GM15510 (cell line): ENCODE data around the gene FBXO27.

ENCODE experiments used
- POLR2A ChIP-seq: IDR thresholded peaks from 3 replicates; pipeline ENCODE4 v1.6.1; 2011; ENCODE audit warnings: borderline replicate concordance; ENCODE audit not compliant: insufficient read length; ENCODE audit errors: extremely low read depth

The FBXO27 gene

DNA sequence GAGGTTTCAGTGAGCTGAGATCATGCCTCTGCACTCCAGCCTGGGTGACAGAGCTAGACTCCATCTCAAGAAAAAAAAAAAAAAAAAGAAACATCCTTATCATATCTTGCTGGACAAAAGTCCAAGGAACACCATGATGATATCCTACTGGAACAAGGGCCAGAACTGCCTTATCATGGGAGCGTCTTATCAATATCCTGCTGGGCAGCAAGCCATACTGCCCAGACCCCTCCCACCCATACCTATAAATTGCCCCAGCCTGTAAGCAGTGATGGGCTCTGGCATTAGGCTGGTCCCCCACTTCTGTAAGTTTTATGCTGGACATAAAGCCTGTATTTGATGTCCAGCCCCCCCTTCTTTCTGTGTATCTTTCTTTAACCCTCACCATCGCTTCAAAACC, 14.7 kb upstream of the FBXO27 start:
- no peak for TF ChIP-seq POLR2A

GRCh38 chr19:39046037-39046821, 13.9 kb upstream of the FBXO27 start:
- TF ChIP-seq POLR2A = no peak

GRCh38 chr19:39045506-39045905, 13.2 kb upstream of the FBXO27 start:
- TF ChIP-seq POLR2A = no peak

DNA sequence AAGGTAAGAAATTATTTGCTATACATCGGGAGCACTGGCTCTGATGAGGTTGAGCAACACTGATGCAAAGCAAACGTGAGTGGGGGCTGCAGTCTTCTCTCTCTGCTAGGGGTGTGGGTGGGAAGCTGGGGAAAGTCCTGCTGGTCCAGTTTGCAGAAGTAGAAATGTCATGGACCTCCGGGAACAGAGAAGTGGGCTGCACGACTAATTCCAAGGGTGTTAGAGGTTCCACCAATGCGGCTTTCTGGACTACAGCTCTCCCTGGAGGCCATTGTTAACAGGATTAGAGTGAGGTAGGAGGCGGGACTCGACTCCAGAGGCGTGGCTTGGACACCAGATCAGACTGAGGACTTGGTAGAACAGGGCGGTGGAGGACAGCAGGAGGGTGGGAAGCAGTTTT, 5.7 kb upstream of the FBXO27 start:
- no peak for TF ChIP-seq POLR2A

DNA sequence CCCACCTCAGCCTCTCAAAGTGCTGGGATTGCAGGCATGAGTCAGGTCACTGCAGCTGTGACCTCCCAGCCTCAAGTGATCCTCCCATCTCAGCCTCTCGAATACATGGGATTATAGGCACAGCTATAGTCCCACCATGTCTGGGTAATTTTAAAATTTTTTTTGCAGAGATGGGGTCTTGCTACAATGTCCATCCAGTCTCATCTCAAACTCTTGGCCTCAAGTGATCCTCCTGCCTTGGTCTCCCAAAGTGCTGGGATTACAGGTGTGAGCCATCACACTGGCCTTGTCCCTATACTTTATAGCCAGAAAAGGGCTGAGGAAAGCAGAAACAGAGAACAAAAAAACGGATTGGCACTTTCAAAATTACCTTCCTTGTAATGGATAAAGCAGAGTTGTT, 4.8 kb upstream of the FBXO27 start:
- no peak for TF ChIP-seq POLR2A

GRCh38 chr19:39036581-39036980, 4.2 kb upstream of the FBXO27 start:
- no peak for TF ChIP-seq POLR2A

DNA sequence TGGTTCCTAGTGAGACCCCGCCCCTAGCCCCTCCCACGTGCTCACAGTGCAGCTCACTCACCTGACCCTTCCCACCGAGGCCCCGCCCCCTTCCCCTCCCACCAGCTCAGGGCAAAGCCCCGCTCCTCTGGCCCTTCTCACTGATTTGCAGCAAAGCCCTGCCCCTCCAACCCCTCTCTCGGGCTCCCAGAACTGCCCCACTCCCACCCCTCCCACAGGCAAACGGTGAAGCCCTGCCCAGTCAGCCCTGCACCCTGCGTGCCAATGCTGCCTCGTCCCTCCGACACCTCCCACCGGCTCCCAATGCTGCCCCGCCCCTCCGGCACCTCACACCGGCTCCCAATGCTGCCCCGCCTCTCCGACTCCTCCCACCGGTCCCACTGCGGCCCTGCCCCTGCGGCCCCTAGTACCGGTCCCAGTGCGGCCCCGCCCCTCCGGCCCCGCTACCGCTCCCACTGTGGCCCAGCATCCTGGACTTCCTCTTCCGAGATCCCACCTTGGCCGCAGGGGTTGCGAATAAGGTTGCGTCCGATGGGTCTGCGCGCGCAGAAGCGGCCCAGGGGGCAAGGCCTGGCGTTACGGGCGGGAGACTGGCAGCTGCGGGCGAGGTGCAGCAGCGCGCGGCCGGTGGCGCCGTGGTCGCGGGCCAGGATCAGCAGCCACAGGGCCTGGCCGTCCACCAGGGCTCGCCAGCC, 834 bp downstream of the FBXO27 start:
- no peak for TF ChIP-seq POLR2A

GRCh38 chr19:39030854-39031367, 1.4 kb downstream of the FBXO27 start:
- TF ChIP-seq POLR2A = peak; percentile 42

DNA sequence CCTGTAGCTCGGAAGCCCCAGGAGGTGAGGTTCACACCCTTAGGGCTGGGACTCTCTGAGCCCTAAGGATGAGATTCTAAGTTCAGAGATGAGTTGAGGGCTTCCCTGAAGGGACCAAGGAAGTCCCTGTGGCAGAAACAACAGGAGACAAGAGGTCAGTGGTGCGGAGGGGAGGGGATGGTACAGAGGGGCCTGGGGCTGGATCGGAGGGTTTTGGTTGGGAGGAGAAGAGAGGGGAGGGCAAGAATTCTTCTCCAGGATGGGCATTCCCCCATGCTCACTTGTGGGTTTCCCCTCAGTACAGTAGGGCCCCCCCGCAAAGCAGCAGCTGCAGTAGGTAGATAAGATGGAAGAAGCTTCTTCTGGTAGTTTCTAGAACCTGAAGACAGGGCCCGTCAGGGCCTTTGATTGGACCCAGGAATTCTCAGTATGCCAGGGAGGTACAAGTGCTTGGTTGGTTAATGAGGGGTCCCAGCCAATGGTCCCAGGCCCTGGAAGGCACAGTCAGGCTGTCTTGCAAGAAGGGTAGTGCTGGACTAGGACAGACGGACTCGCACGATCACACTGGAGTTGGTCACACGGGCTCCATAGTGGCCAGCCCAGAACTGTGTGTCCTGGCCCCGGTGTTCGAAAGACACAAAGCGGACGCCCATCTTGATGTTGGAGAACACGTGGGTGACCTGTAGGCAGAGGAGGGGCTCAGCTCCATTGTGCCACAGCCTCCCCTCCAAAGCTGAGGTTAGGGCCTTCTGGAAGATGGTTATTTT, 7.3 kb downstream of the FBXO27 start:
- TF ChIP-seq POLR2A = no peak

DNA sequence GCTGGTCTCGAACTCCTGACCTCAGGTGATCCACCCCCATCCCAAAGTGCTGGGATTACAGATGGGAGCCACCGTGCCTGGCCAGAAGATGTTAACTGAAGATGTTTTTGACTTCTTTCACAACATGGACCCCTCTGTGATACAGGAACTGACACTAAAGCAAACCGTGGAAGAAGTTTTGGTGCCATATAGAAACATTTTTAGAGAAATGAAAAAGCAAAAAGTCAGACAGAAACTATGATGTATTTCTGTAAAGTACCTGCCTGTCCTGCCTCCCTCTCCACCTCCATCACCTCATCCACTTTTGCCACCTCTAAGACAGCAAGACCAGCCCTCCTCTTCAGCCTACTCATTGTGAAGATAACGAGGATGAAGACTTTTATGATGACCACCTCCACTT, 11.3 kb downstream of the FBXO27 start:
- no peak for TF ChIP-seq POLR2A

DNA sequence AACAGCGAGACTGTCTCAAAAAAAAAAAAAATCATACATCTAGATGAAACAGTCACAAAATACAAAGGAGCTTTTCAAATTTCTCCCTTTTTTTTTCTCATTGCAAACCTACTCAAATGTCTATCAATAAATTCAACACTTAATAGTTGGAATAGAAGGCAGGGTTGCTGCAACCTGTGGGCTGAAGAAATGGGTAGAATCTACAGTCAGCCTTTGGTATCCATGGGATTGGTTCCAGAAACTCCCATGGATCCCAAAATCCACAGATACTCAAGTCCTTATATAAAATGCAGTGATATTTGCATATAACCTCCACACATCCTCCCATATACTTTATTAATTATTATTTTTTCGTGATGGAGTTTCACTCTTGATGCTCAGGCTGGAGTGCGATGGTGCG, 14.7 kb downstream of the FBXO27 start:
- no peak for TF ChIP-seq POLR2A

DNA sequence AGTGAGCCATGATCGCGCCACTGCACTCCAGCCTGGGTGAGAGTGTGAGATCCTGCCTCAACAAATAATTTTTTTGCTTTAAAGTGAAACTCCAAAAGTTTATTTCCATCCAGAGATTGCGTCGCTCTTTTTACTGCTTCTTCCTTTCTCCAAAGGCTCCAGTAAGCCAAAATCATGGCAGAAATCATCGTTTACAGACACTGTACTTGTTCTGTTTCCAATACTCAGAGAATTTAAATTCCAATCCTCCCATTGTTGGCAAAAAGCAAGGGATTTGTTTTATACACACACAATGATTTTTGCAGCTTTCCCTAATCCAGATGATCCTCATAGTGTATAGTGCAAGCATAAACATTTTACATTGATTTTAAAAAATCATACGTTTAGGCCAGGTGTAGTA, 15.3 kb downstream of the FBXO27 start:
- TF ChIP-seq POLR2A = no peak

DNA sequence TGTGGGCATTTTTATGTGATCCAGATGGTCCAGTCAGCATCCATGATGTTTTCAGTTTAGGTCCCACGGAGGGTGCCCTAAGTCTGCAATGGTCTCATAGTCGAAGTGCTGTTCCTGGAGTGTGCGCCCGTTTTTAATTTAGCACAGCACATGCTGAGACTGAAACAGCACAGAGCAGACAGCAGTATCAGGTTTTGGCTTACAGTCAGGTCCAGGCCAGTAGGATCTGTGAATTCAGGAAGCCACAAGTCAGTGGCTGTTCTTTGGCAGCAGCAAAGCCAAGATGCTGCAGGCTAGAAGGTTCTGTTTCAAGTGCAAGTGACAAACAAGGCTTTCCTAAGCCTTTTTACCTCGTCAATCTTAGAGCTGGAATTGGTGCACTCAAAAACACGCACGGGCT, 18.3 kb downstream of the FBXO27 start:
- TF ChIP-seq POLR2A = no peak

GRCh38 chr19:39009001-39009400, 23.3 kb downstream of the FBXO27 start:
- no peak for TF ChIP-seq POLR2A

DNA sequence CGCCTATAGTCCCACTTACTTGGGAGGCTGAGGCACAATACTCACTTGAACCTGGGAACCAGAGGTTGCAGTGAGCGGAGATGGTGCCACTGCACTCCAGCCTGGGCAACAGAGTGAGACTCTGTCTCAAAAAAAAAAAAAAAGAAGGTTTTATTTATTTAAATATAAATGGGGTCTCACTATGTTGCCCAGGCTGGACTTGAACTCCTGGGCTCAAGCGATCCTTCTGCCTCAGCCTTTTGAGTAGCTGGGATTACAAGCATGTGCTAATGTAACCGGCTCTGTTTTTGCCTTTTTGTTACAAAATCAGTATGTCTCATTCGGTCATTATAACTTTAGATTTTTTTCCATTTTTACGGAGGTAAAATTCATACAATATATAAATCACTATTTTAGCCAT, 24.2 kb downstream of the FBXO27 start:
- no peak for TF ChIP-seq POLR2A
